SKM-1 (cell line): ENCODE measurements around the gene TUBA1C.
"Not testable (repeated sequence)": the region's sequence is repeated elsewhere in the genome, so short reads cannot be mapped to it uniquely, and the experiment has no call there.

Experiments
- DNase-seq: peaks from one replicate; lab custom pipeline; 2025; ENCODE audit not compliant: unreplicated experiment; lab: John Stamatoyannopoulos, UW

Gene TUBA1C

GRCh38 chr12:49305762-49306510 is 41.1 kb downstream of the TUBA1C start:
- DNase-seq: no peak

- DNase-seq: no peak
Measured at GRCh38 chr12:49309386-49309785, 44.5 kb downstream of the TUBA1C start.

GRCh38 chr12:49310451-49311000 is 45.6 kb downstream of the TUBA1C start:
- not testable (repeated sequence) for DNase-seq

DNA sequence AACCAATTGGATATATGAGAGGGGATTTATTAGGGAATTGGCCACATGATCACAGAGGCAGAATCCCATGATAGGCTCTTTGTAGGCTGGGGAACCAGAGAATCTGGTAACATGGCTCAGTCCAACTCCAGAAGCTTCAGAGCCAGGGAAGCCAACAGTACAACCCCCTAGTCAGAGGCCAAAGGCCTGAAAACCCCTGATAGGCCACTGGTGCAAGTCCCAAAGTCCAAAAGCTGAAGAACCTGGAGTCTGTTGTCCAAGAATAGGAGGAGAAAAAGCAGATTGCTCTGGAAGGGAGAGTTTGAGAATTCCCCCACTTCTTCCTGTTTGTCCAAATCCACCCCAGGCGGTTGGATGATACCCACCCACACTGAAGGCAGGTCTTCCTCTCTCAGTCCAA is 49.9 kb downstream of the TUBA1C start:
- DNase-seq: no peak

GRCh38 chr12:49317118-49317517 is 52.2 kb downstream of the TUBA1C start:
- DNase-seq: not testable (repeated sequence)

DNA sequence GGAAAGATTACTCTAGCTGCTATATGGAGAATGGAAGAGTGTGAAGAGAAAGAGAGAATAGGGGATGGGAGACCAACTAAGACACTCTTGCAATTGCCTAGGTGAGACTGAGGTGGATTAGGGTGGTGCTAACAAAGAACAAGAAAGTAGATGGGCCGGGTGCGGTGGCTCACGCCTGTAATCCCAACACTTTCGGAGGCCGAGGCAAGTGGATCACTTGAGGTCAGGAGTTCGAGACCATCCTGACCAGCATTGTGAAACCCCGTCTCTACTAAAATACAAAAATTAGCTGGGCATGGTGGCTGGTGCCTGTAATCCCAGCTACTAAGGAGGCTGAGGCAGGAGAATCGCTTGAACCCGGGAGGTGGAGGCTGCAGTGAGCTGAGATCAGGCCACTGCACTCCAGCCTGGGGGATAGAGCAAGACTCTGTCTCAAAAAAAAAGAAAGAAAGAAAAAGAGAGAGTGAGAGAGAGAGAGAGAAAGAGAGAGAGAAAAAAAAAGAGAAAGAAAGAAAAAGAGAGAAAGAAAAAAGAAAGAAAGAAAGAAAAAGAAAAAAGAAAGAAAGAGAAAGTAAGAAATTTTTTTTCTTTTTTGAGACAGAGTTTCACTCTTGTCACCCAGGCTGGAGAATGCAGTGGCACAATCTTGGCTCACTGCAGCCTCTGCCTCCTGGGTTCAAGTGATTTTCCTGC is 55.7 kb downstream of the TUBA1C start:
- DNase-seq: not testable (repeated sequence)

DNA sequence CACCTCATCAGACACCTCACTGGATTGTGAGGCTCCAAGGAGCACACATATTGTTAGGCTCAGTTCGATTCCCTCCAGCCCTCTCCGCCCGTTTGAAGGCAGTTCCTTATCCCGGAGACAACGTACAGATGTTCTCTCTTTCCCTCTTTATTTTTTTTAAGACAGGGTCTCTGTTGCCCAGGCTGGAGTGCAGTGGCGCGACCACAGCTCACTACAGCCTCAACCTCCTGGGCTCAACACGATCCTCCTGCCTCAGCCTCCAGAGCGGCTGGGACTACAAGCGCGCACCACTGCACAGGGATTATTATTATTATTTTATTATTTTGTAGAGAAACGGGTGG is 57.5 kb downstream of the TUBA1C start:
- DNase-seq: no peak

- DNase-seq: peak; percentile 69
Measured at GRCh38 chr12:49322708-49323523, 58.0 kb downstream of the TUBA1C start, which contains the start of gene TROAP. TSS of gene TROAP (plus strand) at chr12:49323255. CDS start at chr12:49323609, 354 bp downstream.

DNA sequence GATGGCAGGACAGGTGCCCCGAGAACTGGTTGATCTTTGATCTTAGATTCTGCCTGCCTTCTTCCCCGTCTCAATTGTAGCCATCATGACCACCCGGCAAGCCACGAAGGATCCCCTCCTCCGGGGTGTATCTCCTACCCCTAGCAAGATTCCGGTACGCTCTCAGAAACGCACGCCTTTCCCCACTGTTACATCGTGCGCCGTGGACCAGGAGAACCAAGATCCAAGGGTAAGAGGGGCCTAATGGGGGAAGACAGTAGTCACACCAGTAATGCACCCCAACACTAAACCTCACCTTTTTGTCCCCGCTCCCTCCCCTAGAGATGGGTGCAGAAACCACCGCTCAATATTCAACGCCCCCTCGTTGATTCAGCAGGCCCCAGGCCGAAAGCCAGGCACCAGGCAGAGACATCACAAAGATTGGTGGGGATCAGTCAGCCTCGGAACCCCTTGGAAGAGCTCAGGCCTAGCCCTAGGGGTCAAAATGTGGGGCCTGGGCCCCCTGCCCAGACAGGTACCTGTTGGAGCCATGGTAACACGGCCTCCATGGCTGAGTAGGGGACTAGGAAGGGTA is 58.7 kb downstream of the TUBA1C start:
- DNase-seq: no peak
